K562 (cell line): Measurements from ENCODE around the gene HAPSTR1. TPM values are rescaled to one million over a fixed set of nuclear protein-coding genes. Genes with fewer than 3 reads are reported as not detected.

Source experiments
- AFF1 ChIP-seq, 2 experiments: fragments of 450-650 bp; IDR thresholded peaks; 2 replicates each; pipeline ENCODE4 v1.6.1; 2018; ENCODE audit warnings: mild to moderate bottlenecking in 2 of 2, low read depth in 1 of 2; ENCODE audit not compliant: partially characterized antibody in 2 of 2
- BCLAF1 ChIP-seq, 2 experiments: fragments of 450-650 bp in 1 of 2; IDR thresholded peaks; 2 replicates each; pipeline ENCODE4 v1.6.1; 2011 to 2017; ENCODE audit warnings: low read depth in 2 of 2, antibody characterized with exemption in 1 of 2, borderline replicate concordance in 1 of 2, low read length in 1 of 2, mild to moderate bottlenecking in 1 of 2, mixed read lengths in 1 of 2; ENCODE audit not compliant: control insufficient read depth in 1 of 2
- ELF4 ChIP-seq: fragments of 450-650 bp; formaldehyde crosslinking; IDR thresholded peaks from 2 replicates; pipeline ENCODE4 v1.4.0; 2022; ENCODE audit warnings: missing genetic modification characterization
- FUS ChIP-seq: fragments of 200-400 bp; formaldehyde crosslinking; optimal IDR thresholded peaks from 2 replicates; pipeline ENCODE3; 2017; ENCODE audit warnings: low read depth, low read length
- MAFF ChIP-seq: IDR thresholded peaks from 2 replicates; pipeline ENCODE4 v1.6.1; 2012; ENCODE audit warnings: low read length, improper control_type of control experiment
- NBN ChIP-seq: fragments of 450-650 bp; IDR thresholded peaks from 2 replicates; pipeline ENCODE4 v1.6.1; 2016; ENCODE audit warnings: low read depth, mild to moderate bottlenecking
- NR0B1 ChIP-seq: fragments of 450-650 bp; IDR thresholded peaks from one replicate; pipeline ENCODE4 v1.6.1; 2018; ENCODE audit warnings: mild to moderate bottlenecking, moderate library complexity; ENCODE audit not compliant: partially characterized antibody
- RBM14 ChIP-seq: fragments of 200-400 bp; formaldehyde crosslinking; IDR thresholded peaks from 2 replicates; pipeline ENCODE4 v1.6.1; 2018; ENCODE audit warnings: low read depth, mild to moderate bottlenecking, low read length, moderate library complexity, borderline replicate concordance; ENCODE audit not compliant: insufficient read depth
- RUNX1 ChIP-seq: sonication (generic); IDR thresholded peaks from 2 replicates; pipeline ENCODE4 v1.6.1; 2016; ENCODE audit warnings: antibody characterized with exemption, low read depth
- THRAP3 ChIP-seq: fragments of 450-650 bp; IDR thresholded peaks from 2 replicates; pipeline ENCODE4 v1.6.1; 2016; ENCODE audit warnings: mild to moderate bottlenecking, inconsistent platforms, borderline replicate concordance
- ZBTB12 ChIP-seq: fragments of 250-450 bp; sonication (Bioruptor Pico); IDR thresholded peaks from 2 replicates; pipeline ENCODE4 v1.4.0; 2020
- ZC3H11A ChIP-seq: IDR thresholded peaks from 2 replicates; pipeline ENCODE4 v1.6.1; 2012; ENCODE audit warnings: low read depth, low read length, improper control_type of control experiment
- ZKSCAN1 ChIP-seq: fragments of 150-350 bp; IDR thresholded peaks from 2 replicates; pipeline ENCODE4 v1.6.1; 2016; ENCODE audit warnings: low read depth, low read length
- polyA plus RNA-seq, 8 experiments: library from polyadenylated mRNA; depleted of rRNA in 4 of 8; stranded (reverse) in 5 of 8; unstranded in 3 of 8; fragments of >200 nt; fragmentation: Nextera tagmentation in 2 of 8; fragmentation: Illumina TruSeq in 1 of 8; extraction: Ambion mirVana in 2 of 8; extraction: Trizol in 1 of 8; gene quantifications; 2 replicates each; pipeline versions ENCODE4 v1.2.1 to v1.2.3, GENCODE V29; 2011 to 2014; ENCODE audit warnings: inconsistent platforms in 1 of 8, missing spikeins in 1 of 8
- total RNA-seq, 7 experiments: library from RNA; depleted of rRNA in 6 of 7; stranded (reverse); fragments of >200 nt in 6 of 7; fragmentation: Illumina TruSeq in 2 of 7; extraction: Trizol in 2 of 7; gene quantifications; 2 replicates each; pipeline versions ENCODE4 v1.2.1 to v1.2.3, GENCODE V29; 2011 to 2021; ENCODE audit warnings: low replicate concordance in 1 of 7

The HAPSTR1 gene
- total and polyA plus RNA-seq, 9 of the 15 experiments (the other 6 are each of a cell fraction or from before 2014, with no cell fraction given), result 10.8 to 67.9 (median 36.5) TPM

- TF ChIP-seq AFF1 (IDR thresholded peaks at IDR 0.05; ENCODE audit: low read depth in 1 of 2, partially characterized antibody in 2 of 2), result peak; percentile 62 to 88
- TF ChIP-seq BCLAF1 (IDR thresholded peaks at IDR 0.05; ENCODE audit: borderline replicate concordance in 1 of 2, control insufficient read depth in 1 of 2, low read depth in 2 of 2, low read length in 1 of 2), result no peak
- TF ChIP-seq ELF4, result no peak
- no peak for TF ChIP-seq THRAP3
- peak; percentile 75 for TF ChIP-seq FUS
- 0 out of 2 replicates have a peak, but pooled peaks have one; percentile 8 for TF ChIP-seq RBM14
- TF ChIP-seq ZKSCAN1, result no peak
- 0 out of 2 replicates have a peak, but pooled peaks have one; percentile 33 for TF ChIP-seq ZBTB12
- peak; percentile 63; the same call in 1 of the 2 replicates for TF ChIP-seq NBN
- TF ChIP-seq MAFF, result no peak
- TF ChIP-seq NR0B1, result no peak
- no peak for TF ChIP-seq RUNX1
- TF ChIP-seq ZC3H11A, result no peak
Observed at GRCh38 chr16:9090960-9091866, at the start of gene HAPSTR1 (continued).
